ENCODE results near the gene TRIML2.

DNA sequence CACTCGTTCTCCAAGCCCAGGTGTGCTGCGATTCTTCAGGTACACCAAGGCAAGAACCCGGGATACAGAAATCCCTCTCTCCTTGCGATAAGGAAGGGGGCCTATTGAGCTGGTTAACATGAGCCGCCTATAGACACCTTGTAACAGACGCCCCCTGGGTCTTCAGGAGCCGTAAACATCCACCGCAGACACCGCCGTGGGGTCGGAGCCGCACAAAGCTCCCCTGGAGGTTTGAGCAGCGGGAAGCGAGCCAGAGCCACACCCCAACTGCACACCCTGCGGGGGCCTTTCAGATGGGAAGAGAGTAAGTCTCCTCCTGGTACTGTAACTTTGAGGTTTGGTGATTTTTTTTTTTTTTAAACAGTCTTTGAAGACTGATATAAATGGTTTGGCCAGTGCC, 67.2 kb downstream of the TRIML2 start:
- no peak for TF ChIP-seq POLR2AphosphoS5 (IDR thresholded peaks at IDR 0.05)
- TF ChIP-seq, protein P1, sequence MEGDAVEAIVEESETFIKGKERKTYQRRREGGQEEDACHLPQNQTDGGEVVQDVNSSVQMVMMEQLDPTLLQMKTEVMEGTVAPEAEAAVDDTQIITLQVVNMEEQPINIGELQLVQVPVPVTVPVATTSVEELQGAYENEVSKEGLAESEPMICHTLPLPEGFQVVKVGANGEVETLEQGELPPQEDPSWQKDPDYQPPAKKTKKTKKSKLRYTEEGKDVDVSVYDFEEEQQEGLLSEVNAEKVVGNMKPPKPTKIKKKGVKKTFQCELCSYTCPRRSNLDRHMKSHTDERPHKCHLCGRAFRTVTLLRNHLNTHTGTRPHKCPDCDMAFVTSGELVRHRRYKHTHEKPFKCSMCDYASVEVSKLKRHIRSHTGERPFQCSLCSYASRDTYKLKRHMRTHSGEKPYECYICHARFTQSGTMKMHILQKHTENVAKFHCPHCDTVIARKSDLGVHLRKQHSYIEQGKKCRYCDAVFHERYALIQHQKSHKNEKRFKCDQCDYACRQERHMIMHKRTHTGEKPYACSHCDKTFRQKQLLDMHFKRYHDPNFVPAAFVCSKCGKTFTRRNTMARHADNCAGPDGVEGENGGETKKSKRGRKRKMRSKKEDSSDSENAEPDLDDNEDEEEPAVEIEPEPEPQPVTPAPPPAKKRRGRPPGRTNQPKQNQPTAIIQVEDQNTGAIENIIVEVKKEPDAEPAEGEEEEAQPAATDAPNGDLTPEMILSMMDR (IDR thresholded peaks at IDR 0.05), result no peak
